GM13977 (cell line): ENCODE data around the gene RALB.

Source experiments
- DNase-seq: peaks from one replicate; pipeline ENCODE4 v3.0.0; 2012; ENCODE audit warnings: low spot score
- in situ Hi-C: fragments of 300-500 bp; cut with MboI; formaldehyde crosslinking; loops from one replicate; pipeline ENCODE4 v1.12.0; 2022; ENCODE audit warnings: low sequenced_read_pairs, low pct_unique_long_range_greater_than_20kb, mixed read lengths, inconsistent platforms; ENCODE audit not compliant: unreplicated experiment
- TF ChIP-seq, protein P1 (sequence below): IDR thresholded peaks from 2 replicates; pipeline ENCODE4 v1.5.1; 2012; ENCODE audit warnings: mild to moderate bottlenecking, control low read depth; ENCODE audit not compliant: insufficient read depth; ENCODE audit errors: extremely low read depth, missing control alignments

The RALB gene

DNA sequence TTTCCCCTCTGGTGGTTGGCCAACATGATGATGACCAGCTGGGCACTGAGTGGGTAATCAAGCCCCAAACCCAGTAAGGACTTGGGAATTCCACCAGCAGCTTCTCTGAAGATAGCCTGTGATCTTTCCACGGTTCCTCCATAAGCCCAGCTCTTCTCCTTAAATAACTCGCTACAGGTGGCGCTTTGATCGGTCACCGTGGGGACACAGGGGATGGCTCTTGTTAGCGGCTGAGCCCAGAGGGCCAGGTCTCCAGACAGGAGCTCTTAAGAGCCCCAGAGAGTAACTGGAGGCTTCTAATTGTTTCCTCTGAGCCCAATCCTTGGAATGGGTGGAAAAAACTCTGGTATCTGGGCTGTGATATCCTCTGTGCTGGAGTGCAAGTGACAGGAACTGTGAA is 79.7 kb downstream of the RALB start:
- in situ Hi-C loops: loop anchor here (25.0 kb wide), 1 partner anchor 330 kb away; no protein-coding TSS in a partner anchor
- DNase-seq: no peak
- TF ChIP-seq, protein P1, sequence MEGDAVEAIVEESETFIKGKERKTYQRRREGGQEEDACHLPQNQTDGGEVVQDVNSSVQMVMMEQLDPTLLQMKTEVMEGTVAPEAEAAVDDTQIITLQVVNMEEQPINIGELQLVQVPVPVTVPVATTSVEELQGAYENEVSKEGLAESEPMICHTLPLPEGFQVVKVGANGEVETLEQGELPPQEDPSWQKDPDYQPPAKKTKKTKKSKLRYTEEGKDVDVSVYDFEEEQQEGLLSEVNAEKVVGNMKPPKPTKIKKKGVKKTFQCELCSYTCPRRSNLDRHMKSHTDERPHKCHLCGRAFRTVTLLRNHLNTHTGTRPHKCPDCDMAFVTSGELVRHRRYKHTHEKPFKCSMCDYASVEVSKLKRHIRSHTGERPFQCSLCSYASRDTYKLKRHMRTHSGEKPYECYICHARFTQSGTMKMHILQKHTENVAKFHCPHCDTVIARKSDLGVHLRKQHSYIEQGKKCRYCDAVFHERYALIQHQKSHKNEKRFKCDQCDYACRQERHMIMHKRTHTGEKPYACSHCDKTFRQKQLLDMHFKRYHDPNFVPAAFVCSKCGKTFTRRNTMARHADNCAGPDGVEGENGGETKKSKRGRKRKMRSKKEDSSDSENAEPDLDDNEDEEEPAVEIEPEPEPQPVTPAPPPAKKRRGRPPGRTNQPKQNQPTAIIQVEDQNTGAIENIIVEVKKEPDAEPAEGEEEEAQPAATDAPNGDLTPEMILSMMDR: no peak

DNA sequence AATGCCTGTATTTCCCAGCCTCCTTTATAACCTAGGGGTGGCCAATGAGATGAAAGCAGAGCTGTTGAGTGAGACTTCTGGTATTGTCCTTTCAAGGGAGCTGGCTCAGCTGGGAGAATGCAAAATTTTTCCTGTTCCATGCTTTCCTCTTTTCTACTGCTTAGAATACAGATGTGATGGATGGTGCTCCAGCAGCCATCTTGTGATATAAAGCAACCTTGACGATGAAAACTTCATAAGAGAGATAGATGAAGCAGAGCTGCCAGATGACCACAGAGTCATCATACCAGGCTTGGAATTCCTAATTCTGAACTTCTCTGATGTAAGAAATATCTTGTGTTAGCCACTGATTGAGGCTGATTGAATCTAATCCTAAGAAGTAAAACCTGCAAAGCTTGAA is 81.4 kb downstream of the RALB start:
- TF ChIP-seq, protein P1: no peak
- in situ Hi-C loops: loop anchor here (25.0 kb wide), 1 partner anchor 328 kb away; no protein-coding TSS in a partner anchor
- no peak for DNase-seq

- no peak for DNase-seq
- in situ Hi-C loops: loop anchor here (25.0 kb wide), 1 partner anchor 326 kb away; no protein-coding TSS in a partner anchor
- TF ChIP-seq, protein P1: no peak
These were observed 84.1 kb downstream of the RALB start for GRCh38 chr2:120336749-120337148.

GRCh38 chr2:120338015-120338414 is 85.4 kb downstream of the RALB start:
- in situ Hi-C loops: loop anchor here (25.0 kb wide), 1 partner anchor 324 kb away; no protein-coding TSS in a partner anchor
- DNase-seq: no peak

GRCh38 chr2:120341977-120342376 is 89.3 kb downstream of the RALB start:
- in situ Hi-C loops: loop anchor here (25.0 kb wide), 1 partner anchor 320 kb away; no protein-coding TSS in a partner anchor
- no peak for DNase-seq
- TF ChIP-seq, protein P1: no peak

More at GRCh38 chr2:120338015-120338414, 85.4 kb downstream of the RALB start:
- TF ChIP-seq, protein P1: no peak

DNA sequence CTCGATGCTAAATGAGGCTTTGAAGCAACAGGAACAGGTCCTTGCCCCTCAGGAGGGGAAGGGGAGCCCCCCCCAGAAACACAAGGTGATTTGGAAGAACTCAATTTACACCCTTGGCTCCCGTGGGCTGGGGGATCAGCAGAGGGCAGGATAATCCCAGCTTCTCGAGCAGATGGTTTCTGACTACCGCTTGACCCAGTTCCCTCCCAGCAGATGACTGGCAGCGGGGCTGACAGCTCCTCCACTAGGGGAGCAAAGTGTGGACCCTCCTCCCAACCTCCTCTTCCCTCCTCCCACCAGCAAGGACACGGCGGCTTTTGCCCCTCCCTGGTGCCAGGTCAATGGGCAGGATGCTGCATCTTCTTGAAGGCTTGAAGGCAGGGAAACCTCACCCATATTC is 89.8 kb downstream of the RALB start:
- DNase-seq: no peak
- TF ChIP-seq, protein P1: no peak
- in situ Hi-C loops: loop anchor here (25.0 kb wide), 1 partner anchor 320 kb away; no protein-coding TSS in a partner anchor
